Stimulated activated CD4-positive, alpha-beta T cell treated with anti-CD3 and anti-CD28 coated beads, Interleukin-15, amount 100 ng/mL, for 1 hour (primary cell): ENCODE results near the gene DUSP11.
"Not testable (repeated sequence)": the region's sequence is repeated elsewhere in the genome, so short reads cannot be mapped to it uniquely, and the experiment has no call there.

ENCODE experiments used
- DNase-seq, 2 donors: peaks; one replicate each; pipeline ENCODE4 v3.0.0-alpha.2; 2020; ENCODE audit warnings: low read depth in 1 of 2, low spot score in 1 of 2

The DUSP11 gene

DNA sequence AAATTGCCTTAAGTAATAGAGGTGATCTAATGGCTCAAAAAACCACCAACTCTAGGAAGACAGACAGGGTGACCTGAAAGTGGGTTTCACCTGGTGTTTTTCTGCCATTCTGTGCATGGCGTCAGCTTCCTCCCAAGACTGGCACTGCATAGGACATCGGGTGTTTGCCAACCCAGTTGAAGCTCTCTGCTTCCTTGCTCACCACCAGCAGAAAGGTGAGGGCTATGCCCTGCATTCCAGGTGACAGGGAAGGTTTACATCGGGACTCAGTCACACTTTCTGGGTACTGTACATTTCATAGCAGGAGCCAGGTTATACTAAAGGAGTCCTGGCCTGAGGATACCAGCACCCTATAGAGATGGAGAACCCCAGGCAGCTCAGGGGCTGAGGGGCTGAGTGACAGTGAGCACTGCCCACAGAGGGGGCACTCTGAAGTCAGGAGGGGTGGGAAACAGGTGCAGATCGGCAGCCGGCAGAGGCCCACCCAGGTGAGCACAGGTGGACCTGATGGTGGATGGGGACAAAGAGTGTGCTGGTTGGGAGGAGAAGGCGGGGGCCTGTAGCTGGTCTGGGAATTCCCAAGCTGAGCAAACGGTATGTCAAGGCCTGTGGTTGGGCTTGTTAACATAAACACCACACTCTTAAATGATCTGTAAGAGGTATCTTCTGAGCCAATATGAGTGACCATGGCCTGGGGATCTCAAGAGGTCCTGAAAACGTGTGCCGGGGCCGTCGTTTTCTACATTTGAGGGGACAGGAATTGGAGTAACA lies 60.9 kb downstream of the DUSP11 start:
- no peak for DNase-seq

DNA sequence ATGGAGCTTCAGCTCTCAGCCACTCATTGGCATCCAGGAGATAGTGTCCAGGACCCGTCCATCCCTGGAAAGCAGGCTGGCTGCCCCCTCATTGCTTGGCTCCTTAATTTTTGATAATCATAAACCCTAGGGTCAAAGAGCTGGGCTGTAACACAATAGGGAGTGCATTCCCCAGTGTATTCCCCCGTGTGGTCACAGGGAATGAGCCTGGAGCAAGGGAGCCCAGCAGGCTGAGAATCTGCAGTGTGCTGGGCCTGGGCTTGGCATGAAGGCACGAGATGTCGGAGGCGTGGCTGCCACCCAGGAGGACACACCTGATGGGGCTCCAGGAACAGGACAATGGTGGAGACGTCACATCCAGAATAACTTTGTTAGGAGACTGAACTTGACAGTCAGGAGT lies 61.5 kb downstream of the DUSP11 start:
- no peak for DNase-seq

DNA sequence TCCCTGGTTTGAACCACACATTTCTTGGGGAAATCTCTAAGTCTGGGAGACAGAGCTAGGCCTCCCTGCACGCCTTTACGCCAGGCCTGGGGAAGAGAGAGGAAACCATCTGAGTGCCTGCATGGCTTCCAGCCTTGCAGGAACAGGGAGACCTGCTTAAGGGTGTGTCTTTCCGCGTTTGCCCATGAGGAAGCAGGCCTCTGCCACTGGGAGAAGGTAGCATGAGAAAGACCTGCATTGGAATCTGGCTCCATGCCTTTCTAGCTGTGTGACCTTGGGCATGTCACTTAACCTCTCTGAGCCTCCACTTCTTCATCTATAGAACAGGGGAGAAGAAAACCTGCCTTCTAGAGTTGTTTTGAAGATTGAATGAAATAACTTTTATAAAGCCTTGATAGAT lies 62.2 kb downstream of the DUSP11 start:
- DNase-seq, result not testable (repeated sequence)

DNA sequence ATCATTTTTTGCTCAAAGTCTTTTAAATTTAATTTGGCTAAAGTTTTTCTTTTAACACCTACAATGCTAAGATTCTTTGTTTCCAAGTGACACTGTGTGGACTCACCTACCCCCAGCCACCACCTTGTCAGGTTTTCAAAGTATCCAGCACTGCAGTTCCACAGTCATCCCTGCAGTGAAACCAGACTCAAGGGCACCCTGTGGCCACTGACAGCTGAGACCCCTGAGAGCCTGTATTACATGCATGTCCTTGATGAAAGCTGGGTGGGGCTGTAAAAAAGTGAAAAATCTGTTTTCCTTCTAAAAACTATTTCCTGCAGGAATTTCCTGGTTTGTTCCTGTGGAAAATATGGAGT lies 62.7 kb downstream of the DUSP11 start:
- no peak for DNase-seq

DNA sequence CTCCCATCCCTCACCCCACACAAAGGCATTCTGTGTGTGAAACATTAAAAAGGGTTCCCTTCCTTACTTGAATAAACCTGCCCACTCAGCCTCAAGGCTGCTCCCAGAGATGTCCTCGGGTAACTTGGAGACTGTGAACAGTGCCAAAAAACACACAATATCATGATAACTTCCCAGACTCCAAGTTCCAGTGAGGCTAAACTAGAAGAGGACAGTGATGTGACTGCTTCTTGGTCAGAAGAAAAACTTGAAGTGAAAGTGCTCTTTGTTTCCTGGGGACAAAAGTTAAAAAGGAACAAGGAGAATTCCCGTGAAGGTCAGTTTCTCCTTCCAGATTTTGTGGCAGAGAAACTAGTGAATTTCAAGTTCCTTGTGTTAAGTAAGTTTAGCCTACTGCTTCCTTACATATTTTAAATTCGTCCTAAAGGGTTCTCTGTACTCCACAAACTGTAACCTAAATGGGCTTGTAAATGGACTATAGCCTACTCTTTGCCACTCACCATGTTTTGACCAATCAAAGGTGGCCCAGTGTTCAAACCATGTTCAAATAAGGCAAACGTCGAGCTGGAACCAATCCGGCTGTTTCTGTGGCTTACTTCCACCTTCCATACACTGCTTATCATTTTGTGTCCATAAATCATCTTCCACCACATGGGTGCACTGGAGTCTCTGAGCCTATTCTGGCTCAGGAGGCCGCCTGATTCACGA lies 63.2 kb downstream of the DUSP11 start:
- no peak for DNase-seq

DNA sequence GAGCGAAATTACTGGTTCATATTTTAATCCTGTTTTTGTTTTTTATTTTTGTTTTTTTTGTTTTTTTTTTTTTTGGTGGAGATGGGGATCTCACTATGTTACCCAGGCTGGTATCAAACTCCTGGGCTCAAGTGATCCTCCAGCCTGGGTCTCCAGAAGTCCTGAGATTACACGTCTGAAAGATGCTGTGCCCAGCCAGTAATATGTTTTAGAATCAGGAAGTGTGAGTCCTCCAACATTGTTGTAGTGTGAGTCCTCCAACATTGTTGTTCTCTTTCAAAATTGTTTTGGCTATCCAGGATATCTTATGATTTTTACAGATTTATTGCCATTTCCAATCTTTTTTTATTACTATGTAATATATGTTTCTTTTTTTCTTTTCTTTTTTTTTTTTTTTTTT lies 65.8 kb downstream of the DUSP11 start:
- no peak for DNase-seq
